ENCODE data around the gene GNAS-AS1. TPM values are rescaled to one million over a fixed set of nuclear protein-coding genes. Genes with fewer than 3 reads are reported as not detected.

Gene GNAS-AS1
- total and polyA plus RNA-seq, 2 donors = 0.32 to 0.76 TPM

DNA sequence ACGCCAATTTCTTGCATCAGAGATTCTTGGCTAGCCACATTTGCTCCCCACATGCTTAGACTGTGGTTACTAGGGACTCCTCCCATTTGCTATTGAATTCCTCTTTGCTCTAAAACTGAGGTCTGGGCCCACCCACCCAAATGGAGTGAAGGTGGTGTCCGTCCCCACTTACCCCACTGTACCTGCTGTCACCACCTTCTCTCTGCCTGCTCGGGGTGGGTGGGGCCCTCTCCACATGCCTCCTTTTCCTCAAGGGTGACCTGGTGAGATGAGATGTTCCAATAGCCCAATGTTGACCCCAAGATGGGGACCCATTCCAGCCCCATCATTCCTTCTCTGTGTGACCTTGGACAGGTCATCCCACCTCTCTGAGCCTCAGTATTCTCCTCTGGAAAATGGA lies 74.6 kb downstream of the GNAS-AS1 start:
- Histone ChIP-seq H3K27ac (ENCODE audit: low read depth in 1 of 2, low read length in 1 of 2) (no peak overlapping the region), H3K27me3 (ENCODE audit: control insufficient read depth in 2 of 2, insufficient read depth in 1 of 2, low read length in 1 of 2) (peaks cover 0 to 3% of the 10 kb centered on the region in 2 donors), H3K36me3 (ENCODE audit: control insufficient read depth in 2 of 2, insufficient read depth in 2 of 2, low read length in 1 of 2) (no peaks in the 10 kb centered on the region), H3K9me3 (ENCODE audit: control insufficient read depth in 2 of 2, insufficient read depth in 1 of 2, low read length in 1 of 2) (no peaks in the 10 kb centered on the region), H3K4me3 (ENCODE audit: low read length in 2 of 2) (no peak overlapping the region), H3K4me1 (ENCODE audit: control insufficient read depth in 2 of 2, insufficient read depth in 2 of 2, low read length in 2 of 2) (no peaks in the 10 kb centered on the region)
- WGBS = 90% methylated on average over 3 of the region's 3 CpGs
- DNase-seq (ENCODE audit: low read depth in 6 of 9, low spot score in 9 of 9) = no peak

- WGBS = 95% methylated on average over 8 of the region's 8 CpGs
- no peak overlapping the region for H3K27ac ChIP-seq (ENCODE audit: low read depth in 1 of 2, low read length in 1 of 2)
These were observed 75.3 kb downstream of the GNAS-AS1 start for GRCh38 chr20:58775371-58775770.

GRCh38 chr20:58774667-58775263 lies 75.9 kb downstream of the GNAS-AS1 start:
- Histone ChIP-seq H3K27me3 (ENCODE audit: control insufficient read depth in 2 of 2, insufficient read depth in 1 of 2, low read length in 1 of 2) (peaks cover 0 to 3% of the 10 kb centered on the region in 2 donors), H3K36me3 (ENCODE audit: control insufficient read depth in 2 of 2, insufficient read depth in 2 of 2, low read length in 1 of 2) (no peaks in the 10 kb centered on the region), H3K4me1 (ENCODE audit: control insufficient read depth in 2 of 2, insufficient read depth in 2 of 2, low read length in 2 of 2) (no peaks in the 10 kb centered on the region), H3K27ac (ENCODE audit: low read depth in 1 of 2, low read length in 1 of 2) (no peak overlapping the region), H3K4me3 (ENCODE audit: low read length in 2 of 2) (no peak overlapping the region), H3K9me3 (ENCODE audit: control insufficient read depth in 2 of 2, insufficient read depth in 1 of 2, low read length in 1 of 2) (no peaks in the 10 kb centered on the region)
- DNase-seq (ENCODE audit: low read depth in 6 of 9, low spot score in 9 of 9) = no peak
- 96% methylated on average over 5 of the region's 5 CpGs for WGBS

More at GRCh38 chr20:58775371-58775770, 75.3 kb downstream of the GNAS-AS1 start:
- H3K4me3 ChIP-seq (ENCODE audit: low read length in 2 of 2) = no peak overlapping the region
- no peak for DNase-seq (ENCODE audit: low read depth in 6 of 9, low spot score in 9 of 9)
- H3K27me3 ChIP-seq (ENCODE audit: control insufficient read depth in 2 of 2, insufficient read depth in 1 of 2, low read length in 1 of 2) = peaks cover 0 to 3% of the 10 kb centered on the region in 2 donors
- no peaks in the 10 kb centered on the region for H3K36me3 ChIP-seq (ENCODE audit: control insufficient read depth in 2 of 2, insufficient read depth in 2 of 2, low read length in 1 of 2)
- H3K9me3 ChIP-seq (ENCODE audit: control insufficient read depth in 2 of 2, insufficient read depth in 1 of 2, low read length in 1 of 2) = no peaks in the 10 kb centered on the region
- H3K4me1 ChIP-seq (ENCODE audit: control insufficient read depth in 2 of 2, insufficient read depth in 2 of 2, low read length in 2 of 2) = no peaks in the 10 kb centered on the region

GRCh38 chr20:58774214-58774613 lies 76.5 kb downstream of the GNAS-AS1 start:
- Histone ChIP-seq H3K27ac (ENCODE audit: low read depth in 1 of 2, low read length in 1 of 2) (no peak overlapping the region), H3K27me3 (ENCODE audit: control insufficient read depth in 2 of 2, insufficient read depth in 1 of 2, low read length in 1 of 2) (peaks cover 0 to 3% of the 10 kb centered on the region in 2 donors), H3K36me3 (ENCODE audit: control insufficient read depth in 2 of 2, insufficient read depth in 2 of 2, low read length in 1 of 2) (no peaks in the 10 kb centered on the region), H3K4me1 (ENCODE audit: control insufficient read depth in 2 of 2, insufficient read depth in 2 of 2, low read length in 2 of 2) (no peaks in the 10 kb centered on the region), H3K9me3 (ENCODE audit: control insufficient read depth in 2 of 2, insufficient read depth in 1 of 2, low read length in 1 of 2) (no peaks in the 10 kb centered on the region), H3K4me3 (ENCODE audit: low read length in 2 of 2) (no peak overlapping the region)
- no peak for DNase-seq (ENCODE audit: low read depth in 6 of 9, low spot score in 9 of 9)
- WGBS = 94% methylated on average over 5 of the region's 5 CpGs

GRCh38 chr20:58772786-58773185 lies 77.9 kb downstream of the GNAS-AS1 start:
- Histone ChIP-seq H3K4me1 (ENCODE audit: control insufficient read depth in 2 of 2, insufficient read depth in 2 of 2, low read length in 2 of 2) (no peaks in the 10 kb centered on the region), H3K9me3 (ENCODE audit: control insufficient read depth in 2 of 2, insufficient read depth in 1 of 2, low read length in 1 of 2) (no peaks in the 10 kb centered on the region), H3K36me3 (ENCODE audit: control insufficient read depth in 2 of 2, insufficient read depth in 2 of 2, low read length in 1 of 2) (no peaks in the 10 kb centered on the region), H3K27me3 (ENCODE audit: control insufficient read depth in 2 of 2, insufficient read depth in 1 of 2, low read length in 1 of 2) (peaks cover 0 to 3% of the 10 kb centered on the region in 2 donors), H3K27ac (ENCODE audit: low read depth in 1 of 2, low read length in 1 of 2) (no peak overlapping the region), H3K4me3 (ENCODE audit: low read length in 2 of 2) (no peak overlapping the region)
- WGBS = 89% methylated on average over 6 of the region's 6 CpGs
- DNase-seq (ENCODE audit: low read depth in 6 of 9, low spot score in 9 of 9) = no peak

Other genes starting within 250 kb of the GNAS-AS1 start
- 17.4 TPM for gene STX16, start 199.6 kb downstream of the GNAS-AS1 start, total RNA-seq
- 97.9 TPM for gene STX16, start 199.6 kb downstream of the GNAS-AS1 start, polyA plus RNA-seq
- gene NPEPL1, start 158.1 kb downstream of the GNAS-AS1 start, total RNA-seq = 7.4 TPM
- 52.3 TPM for gene NPEPL1, start 158.1 kb downstream of the GNAS-AS1 start, polyA plus RNA-seq
- 434 TPM for gene GNAS, start 1.8 kb upstream of the GNAS-AS1 start, total RNA-seq
- 700 TPM for gene GNAS, start 1.8 kb upstream of the GNAS-AS1 start, polyA plus RNA-seq
- 42.2 TPM for gene NELFCD, start 130.4 kb upstream of the GNAS-AS1 start, total RNA-seq
- gene NELFCD, start 130.4 kb upstream of the GNAS-AS1 start, polyA plus RNA-seq = 60.6 TPM
- gene CTSZ, start 156.4 kb upstream of the GNAS-AS1 start, total RNA-seq = 64.2 TPM
- gene CTSZ, start 156.4 kb upstream of the GNAS-AS1 start, polyA plus RNA-seq = 134 TPM
- gene TUBB1, start 168.5 kb upstream of the GNAS-AS1 start, total RNA-seq = 0.47 TPM
- 0.14 TPM for gene TUBB1, start 168.5 kb upstream of the GNAS-AS1 start, polyA plus RNA-seq
- gene ATP5F1E, start 181.4 kb upstream of the GNAS-AS1 start, total RNA-seq = 124 TPM
- 82.1 TPM for gene ATP5F1E, start 181.4 kb upstream of the GNAS-AS1 start, polyA plus RNA-seq
- 61.9 TPM for gene PRELID3B, start 191.9 kb upstream of the GNAS-AS1 start, total RNA-seq
- 33.4 TPM for gene PRELID3B, start 191.9 kb upstream of the GNAS-AS1 start, polyA plus RNA-seq